DND-41 (cell line): ENCODE results near the gene TTC39A.

Experiments used
- ATAC-seq: fragments of 200-7000 bp; cut with Tn5 transposase; 3 replicates; pipeline ENCODE4 v1.9.1; 2021; ENCODE audit warnings: low read depth; ENCODE audit not compliant: insufficient read depth
- DNase-seq: peaks from one replicate; pipeline ENCODE4 v3.0.0-alpha.2; 2020
- H2AFZ ChIP-seq: 2 replicates; pipeline ENCODE4 v1.6.0; 2012; ENCODE audit warnings: low read depth, low read length
- H3K27ac ChIP-seq: 2 replicates; pipeline ENCODE4 v1.5.1; 2012; ENCODE audit warnings: low read length, inconsistent platforms
- H3K27me3 ChIP-seq: fragments of 200-600 bp; sonication (generic); 2 replicates; pipeline ENCODE4 v1.6.0; 2012; ENCODE audit warnings: low read length, mild to moderate bottlenecking, inconsistent platforms; ENCODE audit not compliant: insufficient read depth, poor library complexity
- H3K36me3 ChIP-seq: 2 replicates; pipeline ENCODE4 v1.5.1; 2012; ENCODE audit warnings: low read length, inconsistent platforms; ENCODE audit not compliant: insufficient read depth
- H3K4me1 ChIP-seq: 2 replicates; pipeline ENCODE4 v1.5.1; 2012; ENCODE audit warnings: mild to moderate bottlenecking, low read length; ENCODE audit not compliant: insufficient read depth
- H3K4me2 ChIP-seq: 2 replicates; pipeline ENCODE4 v1.6.0; 2012; ENCODE audit warnings: mild to moderate bottlenecking, moderate library complexity, low read length, inconsistent platforms; ENCODE audit not compliant: insufficient read depth
- H3K4me3 ChIP-seq, 2 experiments: fragments of 200-600 bp in 1 of 2; shearing (Covaris generic) in 1 of 2; 2 replicates each; pipeline ENCODE4 v1.5.1; 2012 to 2016; ENCODE audit warnings: inconsistent platforms in 2 of 2, low read length in 2 of 2, mild to moderate bottlenecking in 2 of 2, low read depth in 1 of 2, moderate library complexity in 1 of 2
- H3K79me2 ChIP-seq: 2 replicates; pipeline ENCODE4 v1.6.0; 2012; ENCODE audit warnings: low read length, inconsistent platforms; ENCODE audit not compliant: insufficient read depth
- H3K9ac ChIP-seq: 2 replicates; pipeline ENCODE4 v1.6.0; 2012; ENCODE audit warnings: low read depth, mild to moderate bottlenecking, inconsistent platforms, low read length, moderate library complexity
- H3K9me3 ChIP-seq: 2 replicates; pipeline ENCODE4 v1.5.1; 2012; ENCODE audit warnings: low read length, moderate library complexity, mild to moderate bottlenecking, inconsistent platforms; ENCODE audit not compliant: insufficient read depth, severe bottlenecking
- H4K20me1 ChIP-seq: 2 replicates; pipeline ENCODE4 v1.6.0; 2012; ENCODE audit warnings: low read length; ENCODE audit not compliant: insufficient read depth
- EZH2 ChIP-seq: IDR thresholded peaks from 3 replicates; pipeline ENCODE4 v1.6.1; 2012; ENCODE audit warnings: borderline replicate concordance, low read depth, mild to moderate bottlenecking, moderate library complexity, low read length, inconsistent platforms; ENCODE audit not compliant: severe bottlenecking
- TF ChIP-seq, protein P1 (sequence below): IDR thresholded peaks from 2 replicates; pipeline ENCODE4 v1.5.1; 2012; ENCODE audit warnings: borderline replicate concordance, low read length, moderate library complexity, mild to moderate bottlenecking; ENCODE audit not compliant: poor library complexity, severe bottlenecking; ENCODE audit errors: extremely low read depth

Gene TTC39A

DNA sequence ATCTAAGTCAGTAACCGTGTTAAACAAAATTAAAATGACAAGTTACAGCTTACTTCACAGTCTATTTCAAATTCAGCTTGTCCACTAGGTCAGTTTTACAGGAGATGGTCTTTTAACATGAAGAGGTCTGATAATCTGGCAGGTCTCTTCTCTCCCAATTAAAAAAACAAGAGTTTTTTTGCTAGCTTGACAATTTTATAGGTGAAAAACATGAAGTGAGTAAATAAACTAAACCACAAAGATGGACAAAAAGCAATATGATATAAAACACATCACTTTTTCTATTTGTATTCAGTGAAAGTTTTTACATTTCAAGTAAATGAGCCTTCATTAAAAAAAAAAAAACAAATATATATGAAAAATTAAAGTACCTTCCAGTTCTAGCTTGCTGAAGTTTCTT, 25.0 kb upstream of the TTC39A start:
- Histone ChIP-seq H4K20me1 (no peaks in the 10 kb centered on the region), H3K9me3 (no peaks in the 10 kb centered on the region), H3K79me2 (no peaks in the 10 kb centered on the region), H3K36me3 (peaks cover 5% of the 10 kb centered on the region; the same call in 1 of the 2 replicates), H2AFZ (no peak overlapping the region), H3K4me2 (no peak overlapping the region), H3K27ac (no peak overlapping the region), H3K9ac (no peak overlapping the region), H3K27me3 (no peaks in the 10 kb centered on the region), H3K4me3 (no peak overlapping the region), H3K4me1 (no peaks in the 10 kb centered on the region)
- ATAC-seq (no peak), DNase-seq (no peak)
- TF ChIP-seq EZH2: no peak
- TF ChIP-seq, protein P1, sequence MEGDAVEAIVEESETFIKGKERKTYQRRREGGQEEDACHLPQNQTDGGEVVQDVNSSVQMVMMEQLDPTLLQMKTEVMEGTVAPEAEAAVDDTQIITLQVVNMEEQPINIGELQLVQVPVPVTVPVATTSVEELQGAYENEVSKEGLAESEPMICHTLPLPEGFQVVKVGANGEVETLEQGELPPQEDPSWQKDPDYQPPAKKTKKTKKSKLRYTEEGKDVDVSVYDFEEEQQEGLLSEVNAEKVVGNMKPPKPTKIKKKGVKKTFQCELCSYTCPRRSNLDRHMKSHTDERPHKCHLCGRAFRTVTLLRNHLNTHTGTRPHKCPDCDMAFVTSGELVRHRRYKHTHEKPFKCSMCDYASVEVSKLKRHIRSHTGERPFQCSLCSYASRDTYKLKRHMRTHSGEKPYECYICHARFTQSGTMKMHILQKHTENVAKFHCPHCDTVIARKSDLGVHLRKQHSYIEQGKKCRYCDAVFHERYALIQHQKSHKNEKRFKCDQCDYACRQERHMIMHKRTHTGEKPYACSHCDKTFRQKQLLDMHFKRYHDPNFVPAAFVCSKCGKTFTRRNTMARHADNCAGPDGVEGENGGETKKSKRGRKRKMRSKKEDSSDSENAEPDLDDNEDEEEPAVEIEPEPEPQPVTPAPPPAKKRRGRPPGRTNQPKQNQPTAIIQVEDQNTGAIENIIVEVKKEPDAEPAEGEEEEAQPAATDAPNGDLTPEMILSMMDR: no peak

DNA sequence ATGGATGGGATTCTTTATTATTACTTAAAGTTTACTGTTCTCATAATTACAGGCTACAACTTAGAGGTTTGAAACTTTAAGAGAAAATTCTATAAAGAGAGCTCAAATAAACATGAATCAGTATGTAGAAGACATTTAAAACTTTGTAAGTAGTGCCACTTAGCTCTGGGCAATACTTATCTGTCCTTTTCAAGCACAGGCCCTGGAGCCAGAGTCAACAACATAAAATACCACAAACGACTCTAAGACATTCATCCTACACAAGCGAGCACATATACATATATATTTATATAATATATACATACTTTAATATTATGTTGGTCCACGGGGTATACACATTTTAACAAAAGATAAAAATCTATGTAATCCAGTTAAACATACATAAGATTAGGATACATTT, 24.1 kb upstream of the TTC39A start:
- Histone ChIP-seq H3K27ac (no peak overlapping the region), H3K4me3 (no peak overlapping the region)
- TF ChIP-seq EZH2: no peak
- TF ChIP-seq, protein P1: no peak

DNA sequence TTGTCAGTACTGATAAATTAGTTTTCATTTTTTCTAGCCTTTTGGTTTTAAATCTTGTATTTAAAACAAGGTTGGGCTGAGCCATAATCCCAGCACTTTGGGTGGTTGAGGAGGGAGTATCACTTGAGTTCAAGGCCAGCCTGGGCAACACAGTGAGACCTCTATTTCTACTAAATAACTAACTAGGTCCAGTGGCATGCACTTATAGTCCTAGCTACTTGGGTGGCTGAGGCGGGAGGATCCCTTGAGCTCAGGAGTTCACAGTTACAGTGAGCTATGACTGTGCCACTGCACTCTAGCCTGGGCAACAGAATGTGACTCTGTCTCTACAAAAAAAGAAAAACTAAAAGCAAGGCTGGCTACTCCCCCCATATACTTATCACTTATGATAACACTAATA, 21.5 kb upstream of the TTC39A start:
- no peaks in the 10 kb centered on the region for H3K4me1 ChIP-seq
- TF ChIP-seq EZH2: no peak
- TF ChIP-seq, protein P1: no peak
- H3K27ac ChIP-seq: no peak overlapping the region
- no peaks in the 10 kb centered on the region for H3K79me2 ChIP-seq
- DNase-seq: no peak
- H3K9ac ChIP-seq: no peak overlapping the region
- no peaks in the 10 kb centered on the region for H4K20me1 ChIP-seq
- no peak for ATAC-seq
- no peak overlapping the region for H3K4me3 ChIP-seq
- H3K36me3 ChIP-seq: peaks cover 5% of the 10 kb centered on the region; the same call in 1 of the 2 replicates
- H3K4me2 ChIP-seq: no peak overlapping the region
- H2AFZ ChIP-seq: no peak overlapping the region
- no peaks in the 10 kb centered on the region for H3K27me3 ChIP-seq
- H3K9me3 ChIP-seq: no peaks in the 10 kb centered on the region

More for the DNA sequence above, 24.1 kb upstream of the TTC39A start:
- ATAC-seq (no peak), DNase-seq (no peak)
- no peak overlapping the region for H3K4me2 ChIP-seq
- no peaks in the 10 kb centered on the region for H3K9me3 ChIP-seq
- no peak overlapping the region for H2AFZ ChIP-seq
- no peaks in the 10 kb centered on the region for H3K27me3 ChIP-seq
- H4K20me1 ChIP-seq: no peaks in the 10 kb centered on the region
- no peaks in the 10 kb centered on the region for H3K4me1 ChIP-seq
- H3K9ac ChIP-seq: no peak overlapping the region
- H3K79me2 ChIP-seq: no peaks in the 10 kb centered on the region
- peaks cover 5% of the 10 kb centered on the region; the same call in 1 of the 2 replicates for H3K36me3 ChIP-seq

DNA sequence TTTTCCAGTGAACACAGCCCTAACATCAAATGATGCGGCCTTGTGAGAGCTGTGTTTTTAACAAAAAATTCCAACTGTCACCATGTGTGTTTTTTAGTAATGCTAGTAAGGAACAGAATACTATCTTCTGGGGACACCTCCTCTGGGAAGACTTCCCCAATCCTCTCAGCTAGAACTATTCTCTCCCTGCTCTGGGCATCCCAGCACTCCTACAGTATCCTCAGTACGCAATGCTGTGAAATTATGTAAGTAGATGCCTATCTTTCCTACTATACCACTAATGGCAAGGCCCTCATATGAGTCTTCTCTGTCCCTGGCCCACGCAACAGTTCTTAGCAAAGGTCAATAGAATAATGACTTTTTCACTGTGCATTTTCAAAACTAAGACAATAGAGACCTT, 19.5 kb upstream of the TTC39A start:
- Histone ChIP-seq H3K9me3 (no peaks in the 10 kb centered on the region), H3K4me3 (no peak overlapping the region), H3K27me3 (no peaks in the 10 kb centered on the region), H2AFZ (no peak overlapping the region), H3K4me1 (no peaks in the 10 kb centered on the region), H3K9ac (no peak overlapping the region), H3K27ac (no peak overlapping the region), H3K36me3 (peaks cover 5% of the 10 kb centered on the region; the same call in 1 of the 2 replicates), H4K20me1 (no peaks in the 10 kb centered on the region), H3K79me2 (no peaks in the 10 kb centered on the region), H3K4me2 (no peak overlapping the region)
- TF ChIP-seq, protein P1: no peak
- TF ChIP-seq EZH2: no peak
- ATAC-seq: no peak
- DNase-seq: no peak
